Measurements from ENCODE around the gene UBXN1.

Gene UBXN1

DNA sequence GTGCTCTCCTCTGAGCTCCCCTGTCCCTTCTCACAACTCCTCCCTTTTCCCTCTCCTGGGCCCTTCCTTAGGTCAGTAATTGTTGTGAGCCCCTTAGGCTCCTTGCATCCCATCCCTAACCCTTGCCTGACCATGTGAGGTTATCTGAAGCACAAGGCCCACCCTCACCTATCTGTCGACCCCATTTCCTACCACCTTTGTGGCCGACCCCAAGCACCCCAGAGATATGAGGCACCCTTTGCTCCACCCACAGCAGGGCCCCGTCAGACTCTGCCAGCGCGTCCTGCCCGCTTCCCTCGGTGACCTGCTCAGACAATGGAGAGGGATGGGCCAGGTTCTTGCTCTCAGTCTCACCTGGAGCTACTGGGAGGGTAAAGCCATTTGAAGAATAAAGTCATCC, 29.9 kb upstream of the UBXN1 start:
- no peaks in the 10 kb centered on the region for H3K9me2 ChIP-seq (replicated peaks; ENCODE audit: insufficient read depth, low read length)
- H3K9ac ChIP-seq (ENCODE audit: low read length): no peak overlapping the region
- H3K79me2 ChIP-seq (ENCODE audit: insufficient read depth, low read length): peaks cover 5% of the 10 kb centered on the region; the same call in 1 of the 2 replicates
- H3K27me3 ChIP-seq (ENCODE audit: low read length): no peaks in the 10 kb centered on the region
- H3K27ac ChIP-seq (ENCODE audit: low read depth, low read length): no peak overlapping the region
- H3K4me3 ChIP-seq (ENCODE audit: insufficient read depth, low read length, poor library complexity, severe bottlenecking): no peak overlapping the region
- H3K9me3 ChIP-seq (ENCODE audit: insufficient read depth, low read length): no peaks in the 10 kb centered on the region
- TF ChIP-seq EZH2phosphoT487 (conservative IDR thresholded peaks at IDR 0.05; ENCODE audit: low read length): no peak
- TF ChIP-seq, protein P1, sequence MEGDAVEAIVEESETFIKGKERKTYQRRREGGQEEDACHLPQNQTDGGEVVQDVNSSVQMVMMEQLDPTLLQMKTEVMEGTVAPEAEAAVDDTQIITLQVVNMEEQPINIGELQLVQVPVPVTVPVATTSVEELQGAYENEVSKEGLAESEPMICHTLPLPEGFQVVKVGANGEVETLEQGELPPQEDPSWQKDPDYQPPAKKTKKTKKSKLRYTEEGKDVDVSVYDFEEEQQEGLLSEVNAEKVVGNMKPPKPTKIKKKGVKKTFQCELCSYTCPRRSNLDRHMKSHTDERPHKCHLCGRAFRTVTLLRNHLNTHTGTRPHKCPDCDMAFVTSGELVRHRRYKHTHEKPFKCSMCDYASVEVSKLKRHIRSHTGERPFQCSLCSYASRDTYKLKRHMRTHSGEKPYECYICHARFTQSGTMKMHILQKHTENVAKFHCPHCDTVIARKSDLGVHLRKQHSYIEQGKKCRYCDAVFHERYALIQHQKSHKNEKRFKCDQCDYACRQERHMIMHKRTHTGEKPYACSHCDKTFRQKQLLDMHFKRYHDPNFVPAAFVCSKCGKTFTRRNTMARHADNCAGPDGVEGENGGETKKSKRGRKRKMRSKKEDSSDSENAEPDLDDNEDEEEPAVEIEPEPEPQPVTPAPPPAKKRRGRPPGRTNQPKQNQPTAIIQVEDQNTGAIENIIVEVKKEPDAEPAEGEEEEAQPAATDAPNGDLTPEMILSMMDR (IDR thresholded peaks at IDR 0.05; ENCODE audit: insufficient read depth, low read length, poor library complexity, severe bottlenecking): no peak
- no peak overlapping the region for H3K4me2 ChIP-seq (ENCODE audit: low read depth, low read length, poor library complexity, severe bottlenecking)
- no peaks in the 10 kb centered on the region for H4K20me1 ChIP-seq (ENCODE audit: low read depth, low read length)
- peaks cover 24% of the 10 kb centered on the region for H3F3A ChIP-seq (ENCODE audit: insufficient read depth)
- no peak overlapping the region for H2AFZ ChIP-seq (ENCODE audit: low read depth, low read length, severe bottlenecking)
- H3K36me3 ChIP-seq (ENCODE audit: low read length): peaks cover 8% of the 10 kb centered on the region

GRCh38 chr11:62708392-62708791, 29.5 kb upstream of the UBXN1 start:
- H3K9me2 ChIP-seq (replicated peaks; ENCODE audit: insufficient read depth, low read length): no peaks in the 10 kb centered on the region
- TF ChIP-seq, protein P1 (IDR thresholded peaks at IDR 0.05; ENCODE audit: insufficient read depth, low read length, poor library complexity, severe bottlenecking): no peak
- TF ChIP-seq EZH2phosphoT487 (conservative IDR thresholded peaks at IDR 0.05; ENCODE audit: low read length): no peak
- H3K79me2 ChIP-seq (ENCODE audit: insufficient read depth, low read length): peaks cover 2% of the 10 kb centered on the region; the same call in 1 of the 2 replicates
- H3K4me3 ChIP-seq (ENCODE audit: insufficient read depth, low read length, poor library complexity, severe bottlenecking): no peak overlapping the region
- no peak overlapping the region for H3K27ac ChIP-seq (ENCODE audit: low read depth, low read length)
- H2AFZ ChIP-seq (ENCODE audit: low read depth, low read length, severe bottlenecking): no peak overlapping the region
- H3K9me3 ChIP-seq (ENCODE audit: insufficient read depth, low read length): no peaks in the 10 kb centered on the region
- H4K20me1 ChIP-seq (ENCODE audit: low read depth, low read length): no peaks in the 10 kb centered on the region
- peaks cover 5% of the 10 kb centered on the region for H3K36me3 ChIP-seq (ENCODE audit: low read length)
- peaks cover 23% of the 10 kb centered on the region for H3F3A ChIP-seq (ENCODE audit: insufficient read depth)
- H3K27me3 ChIP-seq (ENCODE audit: low read length): no peaks in the 10 kb centered on the region
- no peak overlapping the region for H3K9ac ChIP-seq (ENCODE audit: low read length)
- no peak overlapping the region for H3K4me2 ChIP-seq (ENCODE audit: low read depth, low read length, poor library complexity, severe bottlenecking)

DNA sequence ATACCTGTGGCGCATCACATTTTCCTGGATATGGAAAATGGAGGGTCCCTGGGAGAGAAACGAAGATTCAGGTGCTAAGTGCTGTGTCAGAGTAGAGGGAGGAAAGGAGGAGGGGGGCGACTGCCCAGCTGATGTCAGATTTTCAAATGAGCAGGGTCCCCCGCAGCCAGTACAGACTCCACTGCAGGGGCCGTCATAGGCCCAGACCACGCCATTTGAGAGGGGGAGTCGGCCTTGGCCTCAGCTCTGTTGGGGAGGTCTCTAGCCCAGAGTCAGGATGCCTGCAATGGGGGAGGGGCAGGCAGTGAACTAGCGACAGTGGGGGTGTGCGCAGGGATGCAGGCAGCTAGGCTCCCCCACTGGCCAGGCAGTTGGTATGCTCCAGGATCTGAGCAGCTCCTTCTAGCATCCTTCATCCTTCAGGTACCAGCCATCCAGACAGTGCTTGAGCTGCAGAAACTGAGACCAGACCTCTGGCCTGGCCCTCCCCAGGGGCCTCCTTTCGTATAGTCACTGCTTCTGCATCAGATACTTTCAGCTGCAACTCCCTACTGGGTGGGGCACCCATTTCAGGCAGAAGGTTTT, 28.5 kb upstream of the UBXN1 start, which contains the start of the genes BSCL2 and GNG3:
TSS of gene BSCL2 (minus strand) at position 148 of the 585 bp plus-strand sequence. CDS start 229 bp downstream, outside the sequence.
TSS of gene GNG3 (plus strand) at position 400 of the 585 bp plus-strand sequence. CDS start 620 bp downstream, outside the sequence.
- Histone ChIP-seq H4K20me1 (ENCODE audit: low read depth, low read length) (no peaks in the 10 kb centered on the region), H3K4me3 (ENCODE audit: insufficient read depth, low read length, poor library complexity, severe bottlenecking) (peak within 1 kb of the TSS; percentile 31), H3K9me3 (ENCODE audit: insufficient read depth, low read length) (no peaks in the 10 kb centered on the region), H3K27ac (ENCODE audit: low read depth, low read length) (no peak within 1 kb of the TSS), H3K79me2 (ENCODE audit: insufficient read depth, low read length) (no peaks in the 10 kb centered on the region), H3K4me2 (ENCODE audit: low read depth, low read length, poor library complexity, severe bottlenecking) (peak within 1 kb of the TSS; percentile 69), H3F3A (ENCODE audit: insufficient read depth) (peaks cover 13% of the 10 kb centered on the region; the same call in 1 of the 2 replicates), H3K9ac (ENCODE audit: low read length) (peak within 1 kb of the TSS; percentile 56), H3K36me3 (ENCODE audit: low read length) (peaks cover 4% of the 10 kb centered on the region), H3K27me3 (ENCODE audit: low read length) (no peaks in the 10 kb centered on the region), H2AFZ (ENCODE audit: low read depth, low read length, severe bottlenecking) (no peak within 1 kb of the TSS), H3K9me2 (replicated peaks; ENCODE audit: insufficient read depth, low read length) (no peaks in the 10 kb centered on the region)
- TF ChIP-seq EZH2phosphoT487 (conservative IDR thresholded peaks at IDR 0.05; ENCODE audit: low read length): no peak
- TF ChIP-seq, protein P1 (IDR thresholded peaks at IDR 0.05; ENCODE audit: insufficient read depth, low read length, poor library complexity, severe bottlenecking): no peak
